ENCODE data around the gene CRAMP1. TPM values are rescaled to one million over a fixed set of nuclear protein-coding genes. Genes with fewer than 3 reads are reported as not detected.

CRAMP1 gene
- total and polyA plus RNA-seq, 2 donors (not counting 3 experiments of a cell fraction or from before 2014, with no cell fraction given), result 21.5 to 30.8 TPM

DNA sequence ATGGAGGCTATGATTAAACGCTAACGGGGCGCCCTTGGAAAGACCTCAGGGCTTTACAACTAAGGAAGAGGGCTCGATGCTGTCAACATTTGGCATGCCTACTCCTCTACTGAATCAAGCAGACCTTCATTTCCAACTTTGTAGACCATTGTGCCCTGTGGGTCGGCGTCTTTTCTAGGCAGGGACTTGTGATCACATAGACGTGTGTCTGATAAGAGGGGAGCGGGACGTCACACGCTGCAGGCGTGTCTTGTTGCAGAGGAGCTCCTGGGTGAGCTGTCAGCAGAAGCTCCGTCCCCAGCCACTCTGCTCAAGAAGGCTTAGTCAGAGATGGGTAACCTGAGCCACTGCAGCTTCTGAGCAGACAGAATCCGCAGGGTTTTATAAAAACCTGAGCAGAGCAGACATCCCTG is 96.6 kb downstream of the CRAMP1 start:
- H2AFZ ChIP-seq (ENCODE audit: low read depth, low read length), result no peak overlapping the region
- CTCF ChIA-PET, result interaction anchor here (1.5 to 1.6 kb wide), 3 partner anchors 17 to 215 kb away, joined by 3 to 5 read pairs (median 3); no protein-coding TSS in a partner anchor
- dilution Hi-C loops (cut with MboI; ENCODE audit: extremely low pct_ligation_motif_present, low sequenced_read_pairs) (no loop called here), intact Hi-C loops (cut with micrococcal nuclease) (loop anchor here (5.0 to 10.0 kb wide), 3 partner anchors 216 to 331 kb away; partner anchors contain the start of genes TELO2 and UQCC4)
- DNase-seq (ENCODE audit: low read depth, low spot score) (no peak), FAIRE-seq (no peak)
- H3K27me3 ChIP-seq (ENCODE audit: control insufficient read depth in 2 of 2, insufficient read depth in 2 of 2, low read length in 2 of 2), result no peaks in the 10 kb centered on the region
- no peak for TF ChIP-seq EZH2 (IDR thresholded peaks at IDR 0.05; ENCODE audit: borderline replicate concordance, low read depth, low read length, severe bottlenecking)
- no peak for TF ChIP-seq GATA2 (IDR thresholded peaks at IDR 0.05; ENCODE audit: insufficient read depth, insufficient read length, low read depth, low read length)
- no peak for TF ChIP-seq MYC (IDR thresholded peaks at IDR 0.05; ENCODE audit: low read depth, low read length)
- TF ChIP-seq, protein P1, sequence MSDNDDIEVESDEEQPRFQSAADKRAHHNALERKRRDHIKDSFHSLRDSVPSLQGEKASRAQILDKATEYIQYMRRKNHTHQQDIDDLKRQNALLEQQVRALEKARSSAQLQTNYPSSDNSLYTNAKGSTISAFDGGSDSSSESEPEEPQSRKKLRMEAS (IDR thresholded peaks at IDR 0.05; ENCODE audit: insufficient read depth, insufficient read length), result no peak
- no peak for TF ChIP-seq POLR2A (IDR thresholded peaks at IDR 0.05; ENCODE audit: low read depth, low read length)
- peaks cover 12% of the 10 kb centered on the region for H3K4me1 ChIP-seq (ENCODE audit: control insufficient read depth, extremely low read depth, insufficient read depth, low read length)
- no peak overlapping the region for H3K9ac ChIP-seq (replicated peaks; ENCODE audit: extremely low read depth, insufficient read depth, low read length)
- peaks cover 67% of the 10 kb centered on the region for H3K79me2 ChIP-seq (ENCODE audit: control insufficient read depth, insufficient read depth, low read length)
- no TSS peak for BruUV-seq (replicated peaks)
- H3K27ac ChIP-seq (ENCODE audit: insufficient read depth, low read depth, low read length), result no peak overlapping the region
- H3K9me1 ChIP-seq (replicated peaks; ENCODE audit: control insufficient read depth, extremely low read depth, insufficient read depth, low read length), result no peaks in the 10 kb centered on the region
- no peaks in the 10 kb centered on the region for H3K36me3 ChIP-seq (ENCODE audit: control insufficient read depth in 2 of 2, extremely low read depth in 1 of 2, insufficient read depth in 2 of 2, low read length in 2 of 2)
- no peak overlapping the region for H3K4me2 ChIP-seq (ENCODE audit: insufficient read depth, low read length)
- no peaks in the 10 kb centered on the region for H4K20me1 ChIP-seq (replicated peaks; ENCODE audit: control insufficient read depth, extremely low read depth, insufficient read depth, low read length)
- POLR2A ChIA-PET, result no interaction called here
- no peak overlapping the region for H3K4me3 ChIP-seq (replicated peaks in 1 of 3; ENCODE audit: insufficient read depth in 1 of 3, low read depth in 1 of 3, low read length in 3 of 3)
- no peaks in the 10 kb centered on the region for H3K9me3 ChIP-seq (replicated peaks; ENCODE audit: control insufficient read depth, insufficient read depth, low read length)

DNA sequence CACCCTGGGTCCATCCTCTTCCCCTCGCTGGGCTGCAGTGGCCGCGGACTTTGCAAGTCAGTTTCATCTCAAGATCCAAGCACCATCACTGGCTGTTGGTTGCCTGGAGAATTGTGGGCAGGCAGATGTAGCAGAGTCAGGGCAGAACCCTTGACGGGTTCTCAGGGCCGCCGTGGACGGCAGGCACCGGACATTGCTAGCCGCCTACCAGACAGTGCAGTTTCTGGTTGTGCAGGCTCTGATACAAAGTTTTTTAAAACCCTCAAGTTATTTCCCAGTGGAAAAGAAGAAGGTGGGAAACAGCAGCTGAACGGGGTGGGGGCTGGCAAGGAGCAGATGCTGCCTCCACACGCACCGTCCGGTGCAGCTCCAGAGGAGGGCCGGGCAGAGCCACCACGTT is 97.2 kb downstream of the CRAMP1 start:
- ChIA-PET POLR2A (no interaction called here), CTCF (interaction anchor here (1.5 kb wide), 1 partner anchor 215 kb away, joined by 3 read pairs; no protein-coding TSS in a partner anchor)
- TF ChIP-seq GATA2 (IDR thresholded peaks at IDR 0.05; ENCODE audit: insufficient read depth, insufficient read length, low read depth, low read length) (no peak), POLR2A (IDR thresholded peaks at IDR 0.05; ENCODE audit: low read depth, low read length) (no peak), EZH2 (IDR thresholded peaks at IDR 0.05; ENCODE audit: borderline replicate concordance, low read depth, low read length, severe bottlenecking) (no peak), MYC (IDR thresholded peaks at IDR 0.05; ENCODE audit: low read depth, low read length) (no peak), POLR2AphosphoS5 (IDR thresholded peaks at IDR 0.05; ENCODE audit: insufficient read depth, low read depth, low read length) (no peak), FOS (IDR thresholded peaks at IDR 0.05; ENCODE audit: borderline replicate concordance, insufficient read depth, low read length) (no peak), JUN (IDR thresholded peaks at IDR 0.05; ENCODE audit: borderline replicate concordance, insufficient read depth, insufficient read length, low read depth) (no peak)
- TF ChIP-seq, protein P1 (IDR thresholded peaks at IDR 0.05; ENCODE audit: insufficient read depth, insufficient read length), result no peak
- TF ChIP-seq, protein P2, sequence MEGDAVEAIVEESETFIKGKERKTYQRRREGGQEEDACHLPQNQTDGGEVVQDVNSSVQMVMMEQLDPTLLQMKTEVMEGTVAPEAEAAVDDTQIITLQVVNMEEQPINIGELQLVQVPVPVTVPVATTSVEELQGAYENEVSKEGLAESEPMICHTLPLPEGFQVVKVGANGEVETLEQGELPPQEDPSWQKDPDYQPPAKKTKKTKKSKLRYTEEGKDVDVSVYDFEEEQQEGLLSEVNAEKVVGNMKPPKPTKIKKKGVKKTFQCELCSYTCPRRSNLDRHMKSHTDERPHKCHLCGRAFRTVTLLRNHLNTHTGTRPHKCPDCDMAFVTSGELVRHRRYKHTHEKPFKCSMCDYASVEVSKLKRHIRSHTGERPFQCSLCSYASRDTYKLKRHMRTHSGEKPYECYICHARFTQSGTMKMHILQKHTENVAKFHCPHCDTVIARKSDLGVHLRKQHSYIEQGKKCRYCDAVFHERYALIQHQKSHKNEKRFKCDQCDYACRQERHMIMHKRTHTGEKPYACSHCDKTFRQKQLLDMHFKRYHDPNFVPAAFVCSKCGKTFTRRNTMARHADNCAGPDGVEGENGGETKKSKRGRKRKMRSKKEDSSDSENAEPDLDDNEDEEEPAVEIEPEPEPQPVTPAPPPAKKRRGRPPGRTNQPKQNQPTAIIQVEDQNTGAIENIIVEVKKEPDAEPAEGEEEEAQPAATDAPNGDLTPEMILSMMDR (IDR thresholded peaks at IDR 0.05; ENCODE audit: extremely low read depth in 1 of 2, insufficient read depth in 1 of 2, low read depth in 1 of 2, low read length in 2 of 2), result no peak

More for the DNA sequence above, 97.2 kb downstream of the CRAMP1 start:
- intact Hi-C loops (cut with micrococcal nuclease), result loop anchor here (5.0 to 10.0 kb wide), 3 partner anchors 217 to 332 kb away; partner anchors contain the start of genes TELO2 and UQCC4
- dilution Hi-C loops (cut with MboI; ENCODE audit: extremely low pct_ligation_motif_present, low sequenced_read_pairs), result no loop called here
- peaks cover 12% of the 10 kb centered on the region for H3K4me1 ChIP-seq (ENCODE audit: control insufficient read depth, extremely low read depth, insufficient read depth, low read length)
- no peak overlapping the region for H3K4me2 ChIP-seq (ENCODE audit: insufficient read depth, low read length)
- H3K27ac ChIP-seq (ENCODE audit: insufficient read depth, low read depth, low read length), result no peak overlapping the region
- no peaks in the 10 kb centered on the region for H3K36me3 ChIP-seq (ENCODE audit: control insufficient read depth in 2 of 2, extremely low read depth in 1 of 2, insufficient read depth in 2 of 2, low read length in 2 of 2)
- BruUV-seq (replicated peaks), result no TSS peak
- no peak overlapping the region for H3K4me3 ChIP-seq (replicated peaks in 1 of 3; ENCODE audit: insufficient read depth in 1 of 3, low read depth in 1 of 3, low read length in 3 of 3)
- no peaks in the 10 kb centered on the region for H3K27me3 ChIP-seq (ENCODE audit: control insufficient read depth in 2 of 2, insufficient read depth in 2 of 2, low read length in 2 of 2)
- no peaks in the 10 kb centered on the region for H4K20me1 ChIP-seq (replicated peaks; ENCODE audit: control insufficient read depth, extremely low read depth, insufficient read depth, low read length)
- no peak overlapping the region for H2AFZ ChIP-seq (ENCODE audit: low read depth, low read length)
- H3K9me1 ChIP-seq (replicated peaks; ENCODE audit: control insufficient read depth, extremely low read depth, insufficient read depth, low read length), result no peaks in the 10 kb centered on the region
- DNase-seq (ENCODE audit: low read depth, low spot score), result no peak
- H3K9me3 ChIP-seq (replicated peaks; ENCODE audit: control insufficient read depth, insufficient read depth, low read length), result no peaks in the 10 kb centered on the region
- FAIRE-seq, result no peak
- no peak overlapping the region for H3K9ac ChIP-seq (replicated peaks; ENCODE audit: extremely low read depth, insufficient read depth, low read length)
- H3K79me2 ChIP-seq (ENCODE audit: control insufficient read depth, insufficient read depth, low read length), result peaks cover 73% of the 10 kb centered on the region
